Aorta (tissue), 5 donors: ENCODE data around the gene PPP1R18. TPM values are rescaled to one million over a fixed set of nuclear protein-coding genes. Genes with fewer than 3 reads are reported as not detected.
"Not testable (repeated sequence)": the region's sequence is repeated elsewhere in the genome, so short reads cannot be mapped to it uniquely, and the experiment has no call there.

Experiments
- ATAC-seq: fragments of 200-7000 bp; cut with Tn5 transposase; one replicate; pipeline ENCODE4 v1.9.1; 2022; ENCODE audit warnings: moderate library complexity; ENCODE audit not compliant: low FRiP score
- DNase-seq, 2 donors: peaks; one replicate each; pipeline ENCODE4 v3.0.0-alpha.2; 2020
- H3K27ac ChIP-seq, 2 donors: one replicate each; pipeline ENCODE4 v1.5.1; 2013; ENCODE audit warnings: low read length in 2 of 2, mild to moderate bottlenecking in 2 of 2, moderate library complexity in 2 of 2, control low read depth in 1 of 2, inconsistent platforms in 1 of 2, low read depth in 1 of 2
- H3K27me3 ChIP-seq, 2 donors: one replicate each; pipeline ENCODE4 v1.6.1; 2013; ENCODE audit warnings: control low read depth in 1 of 2, low read length in 1 of 2, mild to moderate bottlenecking in 1 of 2, moderate library complexity in 1 of 2; ENCODE audit not compliant: insufficient read depth in 2 of 2, control insufficient read depth in 1 of 2
- H3K36me3 ChIP-seq, 2 donors: one replicate each; pipeline ENCODE4 v1.6.1; 2013; ENCODE audit warnings: control low read depth in 1 of 2, low read length in 1 of 2, mild to moderate bottlenecking in 1 of 2; ENCODE audit not compliant: insufficient read depth in 2 of 2, control insufficient read depth in 1 of 2
- H3K4me1 ChIP-seq, 2 donors: one replicate each; pipeline ENCODE4 v1.6.1; 2013; ENCODE audit warnings: low read length in 2 of 2, control low read depth in 1 of 2, mild to moderate bottlenecking in 1 of 2, moderate library complexity in 1 of 2; ENCODE audit not compliant: insufficient read depth in 2 of 2, control insufficient read depth in 1 of 2
- H3K4me3 ChIP-seq, 2 donors: one replicate each; pipeline ENCODE4 v1.5.1; 2013; ENCODE audit warnings: low read length in 2 of 2, control low read depth in 1 of 2, mild to moderate bottlenecking in 1 of 2
- H3K9me3 ChIP-seq: one replicate; pipeline ENCODE4 v1.6.1; 2013; ENCODE audit warnings: mild to moderate bottlenecking, low read length; ENCODE audit not compliant: control insufficient read depth
- WGBS, 2 donors: extraction: QIAGEN DNeasy Blood & Tissue Kit; methylation state at CpG; one replicate each; pipeline ENCODE4 v1.1.7; 2013; 5-methylcytosine and 5-hydroxymethylcytosine counted together
- intact Hi-C, 2 donors: fragments of 100-400 bp; cut with DNase I; formaldehyde crosslinking; loops; one replicate each; pipeline versions ENCODE4 v1.14.2 to v1.15.0; 2022
- polyA plus RNA-seq, 2 donors: library from polyadenylated mRNA; stranded (reverse); fragments of 200-250 nt; gene quantifications; one replicate each; pipeline ENCODE4 v1.2.3, GENCODE V29; 2013
- total RNA-seq, 2 donors: library from RNA; stranded (reverse); fragmentation: NEBNext Ultra II Directional; extraction: Animal tissue kit (Norgen Biotek cat#: 25700); gene quantifications; one replicate each; pipeline ENCODE4 v1.2.1, GENCODE V29; 2021
- donor health status: healthy with polysubstance abuse.
- donor health status: Bipolar disorder and iron deficiency.
- donor health status: DM: no; HTN: no; CAD: no.
- donor health status: DM: no; HTN: no; CAD: no.
- donor health status: DM: yes; HTN: yes; CAD: no.

PPP1R18 gene
- total and polyA plus RNA-seq, 4 donors: 68.5 to 134 (median 107) TPM

- peak overlapping the region in 1 of 2 donors; percentile 50 for H3K27ac ChIP-seq
- intact Hi-C loops: no loop called here
Observed at GRCh38 chr6:30725713-30726505, 39.5 kb upstream of the PPP1R18 start.

DNA sequence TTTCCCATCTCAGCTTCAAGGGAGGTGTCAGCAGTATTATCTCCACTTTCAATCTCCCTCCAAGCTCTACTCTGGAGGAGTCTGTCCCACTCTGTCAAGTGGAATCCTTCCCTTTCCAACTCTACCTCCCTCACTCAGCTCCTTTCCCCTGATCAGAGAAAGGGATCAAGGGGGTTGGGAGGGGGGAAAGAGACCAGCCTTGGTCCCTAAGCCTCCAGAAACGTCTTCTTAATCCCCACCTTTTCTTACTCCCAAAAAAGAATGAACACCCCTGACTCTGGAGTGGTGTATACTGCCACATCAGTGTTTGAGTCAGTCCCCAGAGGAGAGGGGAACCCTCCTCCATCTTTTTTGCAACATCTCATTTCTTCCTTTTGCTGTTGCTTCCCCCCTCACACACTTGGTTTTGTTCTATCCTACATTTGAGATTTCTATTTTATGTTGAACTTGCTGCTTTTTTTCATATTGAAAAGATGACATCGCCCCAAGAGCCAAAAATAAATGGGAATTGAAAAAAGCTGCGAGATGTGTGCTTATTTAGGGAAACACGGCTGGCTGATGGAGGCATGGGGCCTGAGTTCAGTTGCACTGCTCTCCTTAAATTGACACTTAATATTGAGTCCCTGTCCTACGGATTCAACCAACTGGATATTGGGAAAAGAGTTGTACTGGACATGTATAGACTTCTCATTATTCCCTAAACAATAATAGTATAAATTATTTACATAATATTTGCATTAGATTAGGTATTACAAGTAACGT is 38.6 kb upstream of the PPP1R18 start:
- WGBS, 2 donors: 11 to 15% methylated on average over 6 of the region's 6 CpGs

More at GRCh38 chr6:30725713-30726505, 39.5 kb upstream of the PPP1R18 start:
- DNase-seq (no peak), ATAC-seq (no peak)
- no peak overlapping the region for H3K4me3 ChIP-seq
- 36% methylated on average over 3 of the region's 3 CpGs for WGBS, 2 donors
- H3K9me3 ChIP-seq: no peaks in the 10 kb centered on the region
- H3K4me1 ChIP-seq: no peaks in the 10 kb centered on the region
- peaks cover 0 to 3% of the 10 kb centered on the region in 2 donors for H3K36me3 ChIP-seq
- H3K27me3 ChIP-seq: no peaks in the 10 kb centered on the region

GRCh38 chr6:30723843-30724741 is 37.6 kb upstream of the PPP1R18 start:
- not testable (repeated sequence) for H3K9me3 ChIP-seq, H3K4me1 ChIP-seq, H3K27ac ChIP-seq, H3K36me3 ChIP-seq, H3K4me3 ChIP-seq, H3K27me3 ChIP-seq, ATAC-seq, DNase-seq
- intact Hi-C loops: loop anchor here in 1 of 2 donors (5.0 kb wide), 1 partner anchor 167 kb away; the partner anchor contains the start of genes GNL1 and PRR3
- 44 to 45% methylated on average over 29 of the region's 29 CpGs for WGBS, 2 donors

More for the DNA sequence above, 38.6 kb upstream of the PPP1R18 start:
- Histone ChIP-seq H3K4me3 (no peak overlapping the region), H3K27ac (peak overlapping the region in 1 of 2 donors; percentile 13), H3K4me1 (no peaks in the 10 kb centered on the region), H3K36me3 (peaks cover 0 to 3% of the 10 kb centered on the region in 2 donors), H3K27me3 (no peaks in the 10 kb centered on the region), H3K9me3 (no peaks in the 10 kb centered on the region)
- intact Hi-C loops: loop anchor here in 1 of 2 donors (5.0 kb wide), 1 partner anchor 168 kb away; the partner anchor contains the start of genes GNL1 and PRR3
- ATAC-seq (no peak), DNase-seq (no peak)

GRCh38 chr6:30723159-30723842 is 36.9 kb upstream of the PPP1R18 start:
- H3K4me3 ChIP-seq, ATAC-seq, H3K36me3 ChIP-seq, H3K9me3 ChIP-seq, H3K27me3 ChIP-seq, H3K27ac ChIP-seq, DNase-seq, H3K4me1 ChIP-seq: not testable (repeated sequence)
- intact Hi-C loops: loop anchor here in 1 of 2 donors (5.0 kb wide), 1 partner anchor 166 kb away; the partner anchor contains the start of genes GNL1 and PRR3
- 39 to 40% methylated on average over 16 of the region's 16 CpGs for WGBS, 2 donors

DNA sequence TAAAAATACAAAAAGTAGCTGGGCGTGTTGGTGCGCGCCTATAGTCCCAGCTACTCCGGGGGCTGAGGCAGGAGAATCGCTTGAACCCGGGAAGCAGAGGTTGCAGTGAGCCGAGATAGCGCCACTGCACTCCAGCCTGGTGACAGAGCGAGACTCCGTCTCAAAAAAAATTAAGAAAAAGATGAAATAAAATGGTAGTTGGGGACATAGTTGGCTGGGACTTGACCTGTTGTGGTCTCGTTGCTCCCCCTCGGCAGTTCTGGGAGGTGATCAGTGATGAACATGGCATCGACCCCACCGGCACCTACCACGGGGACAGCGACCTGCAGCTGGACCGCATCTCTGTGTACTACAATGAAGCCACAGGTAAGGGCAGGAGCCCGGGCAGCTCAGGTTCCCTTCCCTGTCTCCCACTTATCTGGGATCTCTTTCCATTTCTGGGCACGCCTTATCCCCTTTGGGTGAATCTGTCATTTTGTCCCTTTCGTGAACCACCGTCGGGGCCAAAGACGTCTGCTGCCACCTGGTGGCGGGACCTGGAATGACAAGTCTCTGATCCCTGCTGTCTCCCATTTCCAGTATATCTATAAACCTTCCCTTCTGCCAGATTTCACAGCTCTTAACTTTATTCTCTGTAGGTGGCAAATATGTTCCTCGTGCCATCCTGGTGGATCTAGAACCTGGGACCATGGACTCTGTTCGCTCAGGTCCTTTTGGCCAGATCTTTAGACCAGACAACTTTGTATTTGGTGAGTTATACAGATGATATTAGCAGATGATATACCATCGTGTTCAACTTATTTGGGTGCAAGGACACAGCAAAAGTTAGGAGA is 36.1 kb upstream of the PPP1R18 start:
- peaks cover 0 to 3% of the 10 kb centered on the region in 2 donors for H3K36me3 ChIP-seq
- ATAC-seq: peak; percentile 72
- peak overlapping the region in 1 of 2 donors; percentile 1 for H3K27ac ChIP-seq
- H3K4me3 ChIP-seq: peak overlapping the region in 1 of 2 donors; percentile 2
- 8 to 9% methylated on average over 27 of the region's 27 CpGs for WGBS, 2 donors
- H3K27me3 ChIP-seq: no peaks in the 10 kb centered on the region
- H3K4me1 ChIP-seq: no peaks in the 10 kb centered on the region
- peak; percentile 87 to 95 for DNase-seq
- no peaks in the 10 kb centered on the region for H3K9me3 ChIP-seq
- intact Hi-C loops: loop anchor here (1.0 to 5.0 kb wide), 2 partner anchors 43 to 165 kb away; partner anchors contain the start of genes GNL1 (in 1 of the 2) and PRR3 (in 1 of the 2)

DNA sequence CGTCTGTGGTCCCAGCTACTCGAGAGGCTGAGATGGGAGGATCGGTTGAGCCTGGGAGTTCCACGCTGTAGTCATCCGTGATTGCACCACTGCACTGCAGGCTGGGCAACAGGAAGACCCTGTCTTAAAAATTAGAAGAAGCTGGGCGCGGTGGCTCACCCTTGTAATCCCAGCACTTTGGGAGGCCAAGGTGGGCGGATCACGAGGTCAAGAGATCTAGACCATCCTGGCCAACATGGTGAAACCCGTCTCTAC is 35.5 kb upstream of the PPP1R18 start:
- not testable (repeated sequence) for H3K9me3 ChIP-seq, H3K36me3 ChIP-seq, H3K4me1 ChIP-seq, ATAC-seq, H3K27me3 ChIP-seq
- H3K4me3 ChIP-seq: peak overlapping the region in 1 of 2 donors; percentile 36
- H3K27ac ChIP-seq: peak overlapping the region in 1 of 2 donors; percentile 31
- peak in 1 of 2 donors; percentile 63 for DNase-seq
- intact Hi-C loops: loop anchor here (1.0 to 5.0 kb wide), 2 partner anchors 43 to 165 kb away; partner anchors contain the start of genes GNL1 (in 1 of the 2) and PRR3 (in 1 of the 2)
- 5 to 6% methylated on average over 10 of the region's 10 CpGs for WGBS, 2 donors
